Kidney epithelial cell (primary cell): ENCODE results near the gene MGMT. TPM values are rescaled to one million over a fixed set of nuclear protein-coding genes. Genes with fewer than 3 reads are reported as not detected.

Experiments
- DNase-seq: peaks from one replicate; pipeline ENCODE4 v3.0.0-alpha.2; 2010; ENCODE audit warnings: low read depth
- H3K27me3 ChIP-seq: 2 replicates; pipeline ENCODE4 v1.6.0; 2011; ENCODE audit warnings: low read length; ENCODE audit not compliant: control insufficient read depth, insufficient read depth
- H3K36me3 ChIP-seq: 2 replicates; pipeline ENCODE4 v1.5.1; 2011; ENCODE audit warnings: low read length; ENCODE audit not compliant: control insufficient read depth, insufficient read depth
- H3K4me3 ChIP-seq: 2 replicates; pipeline ENCODE4 v1.5.1; 2011; ENCODE audit warnings: low read depth, mild to moderate bottlenecking, control low read depth, low read length
- total RNA-seq: library from RNA; depleted of rRNA; stranded (reverse); fragments of >200 nt; gene quantifications from 2 replicates; pipeline ENCODE4 v1.2.3, GENCODE V29; 2015
- TF ChIP-seq, protein P1 (sequence below): IDR thresholded peaks from 2 replicates; pipeline ENCODE4 v1.5.1; 2011; ENCODE audit warnings: mild to moderate bottlenecking, moderate library complexity, low read length, control low read depth, inconsistent platforms; ENCODE audit not compliant: insufficient read depth, poor library complexity, severe bottlenecking

Gene MGMT
- total RNA-seq, 1 donor from 2014 or later: 36.1 TPM

GRCh38 chr10:129709627-129710509, 242.8 kb downstream of the MGMT start:
- H3K27me3 ChIP-seq: no peaks in the 10 kb centered on the region
- no peaks in the 10 kb centered on the region for H3K36me3 ChIP-seq
- DNase-seq: no peak
- TF ChIP-seq, protein P1, sequence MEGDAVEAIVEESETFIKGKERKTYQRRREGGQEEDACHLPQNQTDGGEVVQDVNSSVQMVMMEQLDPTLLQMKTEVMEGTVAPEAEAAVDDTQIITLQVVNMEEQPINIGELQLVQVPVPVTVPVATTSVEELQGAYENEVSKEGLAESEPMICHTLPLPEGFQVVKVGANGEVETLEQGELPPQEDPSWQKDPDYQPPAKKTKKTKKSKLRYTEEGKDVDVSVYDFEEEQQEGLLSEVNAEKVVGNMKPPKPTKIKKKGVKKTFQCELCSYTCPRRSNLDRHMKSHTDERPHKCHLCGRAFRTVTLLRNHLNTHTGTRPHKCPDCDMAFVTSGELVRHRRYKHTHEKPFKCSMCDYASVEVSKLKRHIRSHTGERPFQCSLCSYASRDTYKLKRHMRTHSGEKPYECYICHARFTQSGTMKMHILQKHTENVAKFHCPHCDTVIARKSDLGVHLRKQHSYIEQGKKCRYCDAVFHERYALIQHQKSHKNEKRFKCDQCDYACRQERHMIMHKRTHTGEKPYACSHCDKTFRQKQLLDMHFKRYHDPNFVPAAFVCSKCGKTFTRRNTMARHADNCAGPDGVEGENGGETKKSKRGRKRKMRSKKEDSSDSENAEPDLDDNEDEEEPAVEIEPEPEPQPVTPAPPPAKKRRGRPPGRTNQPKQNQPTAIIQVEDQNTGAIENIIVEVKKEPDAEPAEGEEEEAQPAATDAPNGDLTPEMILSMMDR: no peak
- H3K4me3 ChIP-seq: no peak overlapping the region

- no peaks in the 10 kb centered on the region for H3K27me3 ChIP-seq
- TF ChIP-seq, protein P1: no peak
- no peaks in the 10 kb centered on the region for H3K36me3 ChIP-seq
- DNase-seq: no peak
- H3K4me3 ChIP-seq: no peak overlapping the region
Observed at GRCh38 chr10:129710510-129710847, 243.4 kb downstream of the MGMT start.

- Histone ChIP-seq H3K4me3 (no peak overlapping the region), H3K36me3 (no peaks in the 10 kb centered on the region), H3K27me3 (no peaks in the 10 kb centered on the region)
- TF ChIP-seq, protein P1: no peak
- no peak for DNase-seq
Observed at GRCh38 chr10:129711291-129711690, 244.2 kb downstream of the MGMT start.

GRCh38 chr10:129712000-129712399, 245.0 kb downstream of the MGMT start:
- no peak for DNase-seq
- H3K27me3 ChIP-seq: no peaks in the 10 kb centered on the region
- no peak overlapping the region for H3K4me3 ChIP-seq
- no peaks in the 10 kb centered on the region for H3K36me3 ChIP-seq
- TF ChIP-seq, protein P1: no peak

DNA sequence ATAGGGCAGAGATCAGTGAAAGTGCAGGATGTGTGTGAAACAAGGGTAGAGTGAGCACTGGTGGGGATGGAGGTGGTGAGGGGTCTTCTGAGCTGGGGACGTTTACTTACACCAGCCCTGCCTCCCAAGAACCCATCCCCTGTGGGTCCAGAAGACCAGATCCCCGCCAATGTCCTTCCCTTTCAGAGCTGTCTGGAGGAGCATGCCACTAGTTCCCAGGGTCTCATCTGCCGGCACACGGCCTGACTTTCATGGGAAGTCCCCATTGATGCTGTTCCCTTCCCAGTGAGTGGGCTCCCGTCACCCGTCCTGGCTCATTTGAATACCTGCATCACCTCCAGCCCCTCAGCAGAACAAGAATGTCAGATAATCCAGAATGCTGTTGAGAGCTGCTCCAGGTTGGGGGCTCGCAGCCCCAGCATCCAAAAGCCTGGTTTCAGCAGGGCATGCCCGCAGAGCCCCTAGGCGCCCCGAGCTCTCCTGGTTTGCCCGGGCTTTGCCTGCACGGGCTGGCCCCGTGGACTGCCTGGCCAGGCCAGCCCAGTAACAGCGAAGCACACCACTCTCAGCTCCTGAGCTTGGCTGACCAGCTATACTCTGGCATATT, 246.7 kb downstream of the MGMT start:
- TF ChIP-seq, protein P1: no peak
- no peaks in the 10 kb centered on the region for H3K27me3 ChIP-seq

More for the DNA sequence above, 246.7 kb downstream of the MGMT start:
- H3K4me3 ChIP-seq: no peak overlapping the region
- no peak for DNase-seq
- no peaks in the 10 kb centered on the region for H3K36me3 ChIP-seq
